ENCODE data around the gene TBC1D22A.

DNA sequence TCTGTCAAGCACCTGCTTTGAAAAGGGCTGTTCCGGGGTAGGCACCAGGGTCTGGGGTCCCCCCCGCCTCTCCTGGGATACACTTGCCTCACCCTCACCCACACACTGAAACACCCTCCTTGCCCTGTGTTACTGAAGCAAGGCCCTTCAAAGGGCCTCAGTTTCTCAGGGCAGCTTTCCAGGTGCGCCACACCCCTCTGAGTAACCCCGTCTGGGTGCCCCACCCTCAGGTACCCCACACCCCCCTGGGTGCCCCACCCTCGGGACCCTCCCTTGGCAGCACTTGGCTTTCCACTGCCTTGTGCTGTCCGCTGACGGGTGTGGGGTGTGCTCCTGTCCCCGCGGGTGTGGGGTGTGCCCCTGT is 413.6 kb downstream of the TBC1D22A start:
- no peak for TF ChIP-seq POLR2A (IDR thresholded peaks at IDR 0.05)
- no peak for TF ChIP-seq CTCF (IDR thresholded peaks at IDR 0.05)

All from heart left ventricle (tissue), 13 donors.